HG03469 (cell line): Measurements from ENCODE around the gene TPP1.

Source experiments
- ATAC-seq: cut with Tn5 transposase; IDR thresholded peaks from one replicate; pipeline ENCODE4 v1.9.1; 2021; ENCODE audit warnings: mild to moderate bottlenecking, moderate library complexity, moderate number of reproducible peaks; ENCODE audit not compliant: unreplicated experiment

TPP1 gene

DNA sequence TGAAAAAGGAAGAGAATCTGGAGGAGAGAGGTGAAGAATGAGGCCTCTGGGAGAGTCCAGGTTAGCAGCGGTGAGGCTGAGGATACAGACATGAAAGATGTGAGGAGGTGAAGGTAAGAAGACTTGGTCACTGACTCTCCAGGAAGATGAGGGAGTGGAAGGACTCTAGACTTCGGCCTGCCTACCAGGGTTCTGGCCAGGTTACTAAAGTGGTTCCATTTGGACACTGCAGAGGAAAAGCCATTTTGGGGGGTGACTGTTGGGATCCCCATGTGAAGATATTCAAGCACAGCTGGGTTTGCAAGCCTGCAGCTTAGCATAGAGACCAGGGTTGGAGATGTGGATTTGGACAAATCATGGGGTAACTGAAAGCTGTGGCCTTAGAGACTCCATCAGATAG, 28.6 kb upstream of the TPP1 start:
- no peak for ATAC-seq

DNA sequence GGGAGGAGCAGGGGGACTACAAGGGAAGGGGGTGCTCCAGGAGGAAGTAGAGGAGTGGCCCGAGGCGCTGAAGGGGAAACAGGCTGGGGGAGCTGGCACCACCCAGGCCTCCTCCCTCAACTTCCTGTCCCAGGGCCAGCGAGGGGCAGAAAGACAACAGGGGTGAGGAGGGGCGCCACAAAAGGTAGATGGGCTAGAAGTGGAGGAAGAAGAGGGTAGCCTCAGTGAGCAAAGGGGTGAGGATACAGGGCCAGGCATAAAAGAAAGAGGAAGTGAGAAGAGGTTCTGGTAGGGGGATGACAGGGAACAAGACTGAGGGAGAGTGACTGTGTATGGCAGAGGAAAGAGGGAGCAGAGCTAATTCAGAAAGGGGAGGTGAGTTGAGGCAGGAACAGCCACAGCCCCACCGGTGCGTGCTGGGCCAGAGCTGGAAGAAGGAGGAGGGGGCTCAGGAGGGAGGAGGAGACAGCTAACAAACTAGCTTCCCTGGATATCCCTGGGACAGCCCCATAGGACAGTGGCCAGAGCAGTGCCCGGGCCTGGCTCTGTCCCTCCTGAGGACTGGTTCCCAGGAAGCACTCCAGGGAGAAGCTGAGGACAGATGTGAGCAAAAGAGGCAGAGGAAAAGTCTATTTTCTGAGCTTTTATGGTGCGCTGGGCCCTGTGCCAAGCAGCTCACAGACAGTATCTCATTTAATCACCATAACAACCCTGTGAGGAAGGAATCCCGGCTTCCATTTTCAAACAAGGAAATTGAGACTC, 27.9 kb upstream of the TPP1 start:
- peak; percentile 85 for ATAC-seq

- ATAC-seq = no peak
These were observed 27.3 kb upstream of the TPP1 start for GRCh38 chr11:6646576-6646917.

DNA sequence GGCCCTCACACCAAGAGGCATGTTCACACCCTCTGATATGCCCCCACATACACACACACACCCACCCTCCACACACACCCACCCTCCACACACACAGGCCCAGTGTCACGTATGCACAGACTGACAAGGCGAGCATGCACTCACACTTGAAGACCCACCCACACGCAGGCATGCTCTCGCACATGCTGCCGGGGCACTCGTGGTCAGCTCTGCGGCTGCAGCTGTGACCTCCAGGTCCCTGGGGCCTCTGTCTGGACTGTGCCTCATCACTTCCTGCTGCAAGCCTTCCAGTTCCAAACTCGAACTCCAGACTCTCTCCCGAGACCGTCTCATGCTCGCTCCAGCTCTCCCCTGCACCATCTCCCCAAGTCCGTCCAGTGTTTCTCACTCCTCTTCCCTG, 26.8 kb upstream of the TPP1 start:
- no peak for ATAC-seq

DNA sequence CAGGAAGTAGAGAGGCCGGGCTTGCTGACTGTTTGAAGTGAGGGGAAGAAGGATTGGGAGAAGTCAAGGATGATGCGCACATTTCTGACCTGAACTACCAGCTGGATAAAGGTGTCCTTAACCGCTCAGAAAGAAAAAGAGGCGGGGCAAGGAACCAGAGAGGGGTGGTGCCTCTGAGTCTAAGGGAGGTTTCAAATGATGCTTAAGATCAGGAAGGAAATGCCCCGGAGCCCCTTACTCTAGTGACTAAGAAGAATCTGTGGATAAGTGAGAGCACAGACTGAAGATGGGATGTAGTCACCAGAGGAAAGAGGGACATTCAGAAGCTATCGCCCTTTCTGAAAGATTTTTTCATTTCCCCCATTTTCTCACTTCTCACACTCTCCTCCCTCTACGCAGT, 23.7 kb upstream of the TPP1 start:
- ATAC-seq = no peak

DNA sequence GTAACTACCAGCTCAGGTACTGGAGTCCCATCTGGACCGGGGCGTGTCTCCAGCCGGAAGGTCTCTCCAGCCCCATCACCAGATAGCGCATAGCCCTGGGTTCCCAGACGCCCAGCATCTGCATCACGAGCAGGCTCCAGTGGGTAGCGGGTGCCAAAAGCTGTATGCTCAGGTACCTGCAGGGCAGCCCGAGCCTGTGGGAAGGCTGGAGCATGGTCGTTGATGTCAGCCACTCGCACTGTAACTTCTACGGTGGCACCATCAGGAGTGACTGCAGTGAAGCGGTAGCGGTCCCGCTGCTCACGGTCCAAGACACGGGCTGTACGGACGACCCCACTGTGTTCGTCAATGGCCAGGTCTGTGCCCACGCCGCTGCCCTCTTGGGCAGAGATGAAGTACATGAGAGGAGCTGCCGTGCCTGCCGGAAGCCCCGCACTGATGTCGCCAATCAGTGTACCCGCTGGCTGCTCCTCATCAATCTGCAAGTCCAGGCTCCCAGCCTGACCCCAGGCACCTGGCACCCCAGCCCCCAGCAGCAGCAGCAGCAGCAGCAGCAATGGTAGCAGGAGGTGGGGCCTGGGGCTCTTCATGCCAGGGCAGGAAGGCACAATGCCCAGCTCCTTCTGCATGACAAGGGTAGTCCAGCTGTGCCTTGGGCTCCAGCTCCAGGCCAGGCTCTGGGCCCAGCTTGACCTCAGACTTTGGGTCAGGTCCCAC, 21.9 kb upstream of the TPP1 start:
- no peak for ATAC-seq

DNA sequence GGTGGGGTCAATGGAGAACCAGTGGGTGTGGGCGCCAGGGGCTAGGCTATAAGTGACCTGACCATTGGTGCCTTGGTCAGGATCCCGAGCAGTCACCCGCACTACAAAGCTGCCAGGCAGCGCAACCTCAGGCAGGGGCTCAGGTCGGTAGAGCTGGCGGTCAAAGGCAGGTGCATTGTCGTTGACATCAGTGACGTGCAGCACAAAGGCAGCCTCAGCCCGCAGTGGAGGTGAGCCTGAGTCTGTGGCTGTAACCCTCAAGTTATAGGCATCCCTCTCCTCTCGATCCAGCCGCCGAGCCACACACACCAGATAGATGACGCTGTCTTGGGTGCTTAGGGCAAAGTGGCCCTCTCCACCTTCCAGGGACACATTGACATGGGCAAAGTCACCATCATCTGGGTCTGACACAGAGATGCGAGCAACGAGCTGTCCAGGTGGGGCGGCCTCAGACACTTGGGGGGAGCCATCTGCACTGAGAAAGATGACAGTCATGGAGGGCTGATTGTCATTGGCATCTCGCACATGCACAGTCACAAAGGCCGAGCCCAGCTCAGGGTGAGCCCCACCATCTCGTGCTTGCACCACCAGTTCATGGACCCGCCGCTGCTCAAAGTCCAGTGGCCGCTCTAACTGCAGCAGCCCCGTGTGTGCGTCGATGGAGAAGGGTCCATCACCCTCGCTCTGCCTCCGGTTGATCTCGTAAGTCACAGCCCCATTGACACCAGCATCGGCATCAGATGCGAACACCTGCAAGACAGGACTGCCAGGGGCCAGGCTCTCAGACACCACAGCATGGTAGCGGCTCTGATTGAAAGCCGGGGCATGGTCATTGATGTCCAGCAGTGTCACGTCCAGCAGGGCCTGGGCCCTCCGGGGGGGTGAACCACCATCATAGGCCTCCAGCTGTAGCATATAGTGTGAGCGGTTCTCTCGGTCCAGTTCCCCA, 21.1 kb upstream of the TPP1 start:
- no peak for ATAC-seq

- ATAC-seq = no peak
These were observed 19.2 kb upstream of the TPP1 start for GRCh38 chr11:6638429-6638828.

DNA sequence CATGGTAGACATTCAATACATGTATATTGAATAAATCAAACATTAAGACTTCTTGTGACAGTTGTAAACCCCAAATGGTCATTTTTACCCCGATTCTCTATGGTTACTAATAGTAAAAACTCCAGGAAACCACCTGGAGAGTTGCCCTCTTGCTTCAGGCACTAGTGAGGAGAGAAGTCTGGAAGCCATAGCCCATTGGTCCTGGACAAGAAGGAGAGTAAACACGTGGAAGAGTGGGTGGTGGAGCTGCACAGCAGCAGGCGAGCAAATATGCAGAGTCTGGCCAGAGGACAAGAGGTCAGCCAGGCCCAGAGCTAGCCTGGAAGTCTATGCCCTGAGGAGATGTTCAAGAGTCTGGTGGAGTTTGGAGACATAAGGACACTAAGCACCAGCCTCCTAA, 18.6 kb upstream of the TPP1 start:
- ATAC-seq = no peak

- no peak for ATAC-seq
These were observed 17.3 kb upstream of the TPP1 start for GRCh38 chr11:6636480-6636879.

DNA sequence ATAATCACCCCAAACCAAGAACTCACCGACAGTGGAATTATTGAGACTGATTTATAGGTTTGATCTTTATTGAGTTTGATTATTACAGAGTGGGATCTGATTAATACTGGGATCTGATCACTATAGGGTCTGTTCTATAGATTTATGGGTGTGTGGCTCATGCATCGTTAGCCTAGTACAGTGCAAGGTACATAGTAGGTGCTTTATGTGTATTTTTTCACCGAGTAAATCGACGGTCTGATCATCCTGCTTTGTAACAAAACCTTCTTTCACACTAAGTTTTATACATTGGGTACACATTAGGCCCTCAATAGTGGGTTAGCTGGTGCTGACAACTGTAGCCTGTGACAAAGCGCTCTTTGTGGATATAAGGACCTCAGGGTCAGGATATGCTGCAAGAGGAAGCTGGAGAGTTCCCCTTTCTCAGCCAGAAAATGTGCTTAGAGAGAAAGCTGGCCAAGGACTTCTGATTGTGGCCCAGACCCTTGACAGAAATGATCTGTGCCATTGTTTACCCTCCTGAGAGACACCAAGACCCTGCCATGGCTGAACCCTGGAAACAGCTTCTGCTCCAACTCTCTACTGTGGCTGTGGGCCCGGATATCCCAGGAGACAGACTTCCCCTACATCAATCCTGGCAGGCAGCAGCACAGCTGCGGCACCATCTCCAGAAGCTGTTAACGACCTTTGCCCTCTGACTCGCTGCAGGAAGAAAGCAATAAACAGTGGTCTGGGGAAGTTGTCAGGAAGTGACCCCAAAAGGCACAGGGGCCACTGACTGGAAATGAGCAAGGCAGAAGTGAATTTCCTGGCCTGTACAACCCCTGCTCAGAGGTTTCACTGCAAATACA, 16.1 kb upstream of the TPP1 start:
- ATAC-seq = no peak

DNA sequence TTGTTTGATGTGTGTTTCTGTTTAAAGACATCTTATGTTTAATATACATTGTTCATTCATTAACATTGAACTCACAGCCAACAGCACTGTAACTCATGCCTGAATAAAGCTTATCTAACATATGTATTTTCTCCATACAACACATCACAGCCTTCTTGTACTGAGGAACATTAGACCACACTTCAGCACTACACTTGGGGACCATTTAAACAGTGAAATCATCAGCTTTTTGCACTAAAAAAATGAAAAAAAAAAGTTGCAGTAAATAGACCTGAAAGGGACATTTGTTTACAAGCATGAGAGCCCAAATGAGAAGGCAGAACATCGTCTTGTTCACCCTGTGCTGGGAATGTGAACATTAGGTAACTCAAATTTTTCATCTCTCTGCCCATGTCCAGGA, 15.3 kb upstream of the TPP1 start:
- no peak for ATAC-seq

DNA sequence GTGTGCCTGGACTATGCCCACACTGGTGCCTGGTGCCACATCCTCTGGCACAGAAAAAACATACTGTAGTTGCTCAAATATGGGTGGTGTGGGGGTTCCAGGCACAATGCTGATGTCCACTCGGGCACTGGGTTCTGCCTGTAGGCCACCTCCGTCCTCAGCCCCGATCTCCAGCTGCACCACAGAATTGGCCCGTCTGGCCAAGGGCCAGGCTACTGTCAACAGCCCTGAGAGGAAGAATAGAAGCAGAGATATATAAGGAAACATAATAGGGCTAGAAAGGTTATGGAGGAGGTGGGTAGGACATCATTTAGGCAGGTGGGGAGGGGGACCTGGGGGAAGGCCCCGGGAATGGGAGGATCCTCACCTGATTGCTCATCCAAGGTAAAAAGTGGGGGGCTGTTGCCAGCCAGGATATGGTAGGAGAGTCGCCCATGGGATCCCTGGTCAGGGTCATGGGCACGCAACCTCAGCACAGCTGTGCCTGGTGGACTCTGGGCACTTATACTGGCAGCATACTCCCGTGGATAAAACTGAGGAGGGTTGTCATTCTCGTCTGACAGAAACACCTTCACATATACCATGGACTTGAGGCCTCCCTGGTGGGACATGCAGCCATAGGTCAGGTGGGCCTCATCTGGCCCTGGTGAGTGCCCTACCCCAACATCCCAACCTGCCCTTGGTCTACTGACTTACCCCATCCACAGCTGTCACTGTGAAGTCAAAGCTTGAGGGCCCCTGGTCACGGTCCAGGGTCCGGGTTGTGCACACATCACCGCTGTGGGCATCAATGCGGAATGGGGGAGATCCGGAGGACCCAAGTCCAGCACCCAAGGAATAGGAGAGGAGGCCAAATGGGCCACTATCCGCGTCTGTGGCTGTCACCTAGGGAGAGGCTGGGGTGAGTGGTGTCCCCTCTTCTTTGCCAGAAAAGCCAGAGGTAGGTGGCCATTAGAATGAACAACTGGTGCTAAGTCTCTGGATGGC, 14.5 kb upstream of the TPP1 start:
- no peak for ATAC-seq

DNA sequence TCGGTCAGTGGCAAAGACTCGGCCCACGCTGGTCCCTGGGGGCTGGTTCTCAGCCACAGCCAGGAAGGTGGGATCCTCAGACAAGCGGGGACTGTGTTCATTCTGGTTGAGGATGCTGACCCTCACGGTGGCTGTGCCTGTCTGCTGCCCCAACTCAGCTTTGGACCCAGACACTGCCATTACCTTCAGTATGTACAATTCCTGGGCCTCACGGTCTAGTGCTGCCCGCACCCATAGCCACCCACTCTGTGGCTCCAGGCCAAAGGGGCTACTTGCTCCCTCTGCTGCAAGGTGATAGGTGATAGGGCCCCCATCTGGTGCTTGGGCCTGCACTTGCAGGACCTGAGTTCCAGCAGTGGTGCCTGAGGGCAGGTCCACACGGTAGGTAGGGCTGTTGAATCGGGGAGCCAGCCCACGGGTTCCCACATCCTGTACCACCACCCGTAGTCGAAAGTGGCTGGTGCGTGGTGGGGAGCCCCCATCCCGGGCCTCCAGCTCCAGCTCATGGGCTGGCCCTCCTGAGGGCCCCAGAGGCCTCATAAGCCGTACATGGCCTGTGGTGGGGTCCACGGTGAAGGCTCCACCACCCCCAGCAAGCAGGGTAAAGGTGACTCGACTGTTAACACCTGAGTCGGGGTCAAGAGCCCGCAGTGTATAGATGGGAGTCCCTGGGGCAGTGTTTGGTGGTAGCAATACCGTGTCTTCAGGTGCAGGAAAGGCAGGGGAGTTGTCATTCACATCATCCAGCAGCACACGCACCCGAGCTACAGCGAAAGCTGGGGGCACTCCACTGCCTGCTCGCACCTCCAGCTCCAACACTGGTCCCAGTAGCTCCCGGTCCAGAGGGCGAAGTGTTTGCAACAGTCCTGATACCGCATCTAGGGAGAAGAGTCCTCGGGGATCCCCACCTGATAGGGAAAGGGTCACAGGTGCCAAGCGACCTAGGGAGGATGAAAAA, 13.2 kb upstream of the TPP1 start:
- ATAC-seq = no peak

GRCh38 chr11:6631361-6631890, 12.2 kb upstream of the TPP1 start:
- ATAC-seq = no peak

DNA sequence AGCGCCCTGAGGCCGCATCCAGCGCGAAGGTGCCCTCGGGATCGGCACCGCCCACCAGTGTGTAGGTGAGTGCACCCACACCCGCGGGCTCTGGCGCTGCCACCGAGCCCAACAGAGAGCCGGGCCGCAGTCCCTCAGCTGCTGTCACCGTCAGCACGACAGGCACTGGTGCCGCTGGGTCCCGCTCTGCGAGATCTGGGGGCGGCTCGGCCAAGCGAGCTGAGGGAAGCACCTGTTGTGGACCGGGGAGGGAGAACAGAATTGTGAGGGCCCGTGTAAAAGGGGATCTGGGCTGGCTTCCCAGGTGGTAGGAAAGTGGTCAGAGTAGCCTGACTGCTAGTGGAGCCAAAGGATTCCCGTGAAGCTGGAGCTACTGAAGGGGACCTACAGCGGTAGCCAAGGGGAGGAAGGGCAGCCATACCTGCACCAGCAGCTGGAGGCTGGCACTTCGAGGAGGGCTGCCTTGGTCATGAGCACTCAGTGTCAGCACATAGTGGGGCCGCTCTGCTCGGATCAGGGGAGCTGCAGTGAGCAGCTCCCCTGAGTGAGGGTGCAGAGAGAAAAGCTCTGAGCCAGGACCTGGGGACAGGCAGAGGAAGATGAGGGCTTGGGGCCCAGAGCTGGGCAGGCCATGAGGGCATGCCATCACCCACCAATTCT, 11.5 kb upstream of the TPP1 start:
- no peak for ATAC-seq

- ATAC-seq = no peak
These were observed 10.8 kb upstream of the TPP1 start for GRCh38 chr11:6629892-6630631.
